ENCODE measurements around the gene CAPZB.

- TF ChIP-seq POLR2AphosphoS5 (IDR thresholded peaks at IDR 0.05; ENCODE audit: low read depth, low read length) (no peak), POLR2A (IDR thresholded peaks at IDR 0.05; ENCODE audit: low read depth, low read length) (no peak), TAF1 (IDR thresholded peaks at IDR 0.05; ENCODE audit: low read depth, low read length) (no peak)
These were observed 48.4 kb downstream of the CAPZB start for GRCh38 chr1:19436716-19437476.
